HK-2 (cell line): ENCODE measurements around the gene STK32C.
"Not testable (repeated sequence)": the region's sequence is repeated elsewhere in the genome, so short reads cannot be mapped to it uniquely, and the experiment has no call there.

ENCODE experiments used
- DNase-seq: peaks from one replicate; pipeline ENCODE4 v3.0.0-alpha.2; 2018; ENCODE audit not compliant: unreplicated experiment

The STK32C gene

GRCh38 chr10:132302421-132303310, 5.1 kb downstream of the STK32C start:
- no peak for DNase-seq

DNA sequence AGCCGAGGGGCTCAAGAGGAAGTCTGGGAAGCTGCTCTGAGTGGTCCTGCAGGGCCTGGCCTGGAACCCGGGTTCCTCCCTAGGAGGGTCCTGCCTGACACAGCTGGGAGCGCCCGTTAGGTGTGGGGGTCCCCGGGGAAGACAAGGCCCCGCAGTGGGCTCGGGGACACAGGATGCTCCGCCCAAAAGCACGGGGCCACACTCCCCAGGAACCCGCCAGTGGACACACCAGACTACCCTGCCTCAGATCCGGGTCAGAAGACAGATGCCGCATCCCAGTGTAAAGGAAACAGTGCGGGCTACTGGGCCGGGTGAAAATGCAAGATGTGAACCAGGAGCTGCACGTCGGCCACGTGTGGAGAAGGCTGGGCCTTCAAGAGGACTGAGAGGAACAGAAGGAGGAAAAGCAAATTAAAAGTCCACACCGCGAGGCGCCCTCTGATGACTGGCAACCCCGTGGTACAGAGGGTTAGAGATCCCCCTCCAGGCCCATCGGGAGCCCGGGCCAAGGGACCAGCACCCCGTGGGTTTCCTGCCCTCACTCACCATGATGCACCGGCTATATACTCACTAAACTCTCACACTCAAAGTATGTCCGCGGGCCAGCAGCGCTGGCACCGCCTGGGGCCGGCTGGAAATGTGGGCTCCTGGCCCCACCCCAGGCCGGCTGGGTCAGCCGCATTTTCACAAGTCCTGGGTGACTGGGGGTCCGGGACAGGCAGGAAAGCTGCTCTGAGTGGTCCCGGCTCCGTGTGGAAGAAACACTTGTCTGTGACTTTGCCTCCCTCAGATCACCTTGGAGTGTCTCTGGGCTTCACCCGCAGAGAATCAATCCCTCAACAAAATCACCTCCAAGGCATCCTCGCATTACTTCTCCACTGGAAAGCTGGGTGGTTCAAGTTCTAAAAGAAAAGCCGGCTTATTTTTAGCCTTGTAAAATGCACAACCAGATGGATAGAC, 6.1 kb downstream of the STK32C start:
- DNase-seq, result no peak

- DNase-seq, result no peak
These were observed 7.2 kb downstream of the STK32C start for GRCh38 chr10:132300582-132300981.

- DNase-seq, result no peak
These were observed 8.1 kb downstream of the STK32C start for GRCh38 chr10:132299371-132300336.

DNA sequence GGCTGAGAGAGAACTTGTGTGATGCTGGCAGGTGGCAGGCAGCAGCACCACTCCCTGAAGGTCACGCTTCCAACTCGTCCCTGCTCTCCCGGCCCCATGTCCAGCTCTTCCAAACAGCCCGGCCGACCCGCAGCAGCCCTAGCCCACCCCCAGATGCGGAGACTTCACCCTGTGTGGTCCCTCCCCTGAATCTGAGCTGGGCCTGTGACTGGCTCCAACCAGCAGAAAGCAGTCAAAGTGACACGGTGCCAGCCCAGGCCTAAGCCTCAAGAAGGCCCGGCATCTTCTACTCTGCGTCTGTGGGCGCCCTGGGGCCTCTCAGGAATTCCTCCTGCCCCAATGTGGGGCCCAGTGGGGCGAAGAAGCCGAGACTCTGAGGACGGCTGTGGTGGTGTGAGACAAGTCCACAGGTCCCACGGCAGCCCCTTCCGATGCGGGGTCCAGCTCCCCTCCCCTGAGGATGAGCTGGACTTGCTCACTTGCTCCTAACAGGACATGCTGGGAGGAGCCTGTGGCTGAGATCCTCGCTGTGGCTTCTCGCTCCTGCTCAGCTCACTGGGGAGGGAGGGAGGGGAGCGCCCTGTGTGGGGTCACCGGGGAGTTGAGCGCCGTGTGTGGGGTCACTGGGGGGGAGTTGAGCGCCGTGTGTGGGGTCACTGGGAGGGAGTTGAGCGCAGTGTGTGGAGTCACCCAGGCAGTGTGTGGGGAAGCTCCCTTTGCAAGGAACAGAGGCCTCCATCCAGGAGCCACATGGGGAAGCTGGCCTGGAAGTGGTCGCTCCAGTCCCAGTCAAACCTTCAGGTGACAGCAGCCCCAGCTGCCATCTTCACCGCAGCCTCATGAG, 9.5 kb downstream of the STK32C start:
- DNase-seq, result no peak

DNA sequence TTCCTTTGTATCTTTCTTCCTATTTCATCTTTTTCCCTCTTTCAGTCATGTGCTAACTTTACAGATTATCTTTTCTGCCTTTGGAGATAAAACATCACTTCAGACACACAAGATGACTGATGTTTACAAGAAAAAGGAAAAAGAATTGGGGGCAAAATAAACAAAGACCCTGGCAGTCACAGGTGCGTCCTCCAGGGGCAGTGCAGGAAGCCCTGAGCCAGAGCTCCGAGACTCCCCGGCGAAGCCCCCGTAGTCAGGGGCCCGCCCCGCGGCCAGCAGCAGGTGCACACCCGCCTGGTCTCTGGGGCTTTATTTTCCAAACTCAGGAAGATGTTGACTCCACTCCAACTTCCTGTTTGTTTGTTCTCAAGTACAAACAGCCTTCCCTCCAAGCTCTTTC, 10.2 kb downstream of the STK32C start:
- no peak for DNase-seq

GRCh38 chr10:132296666-132297443, 10.9 kb downstream of the STK32C start:
- no peak for DNase-seq

- DNase-seq, result not testable (repeated sequence)
These were observed 12.3 kb downstream of the STK32C start for GRCh38 chr10:132295481-132295880.

GRCh38 chr10:132294561-132295318, 13.0 kb downstream of the STK32C start:
- DNase-seq, result no peak

- no peak for DNase-seq
These were observed 13.8 kb downstream of the STK32C start for GRCh38 chr10:132293813-132294520.

- no peak for DNase-seq
These were observed 14.4 kb downstream of the STK32C start for GRCh38 chr10:132293201-132293812.

DNA sequence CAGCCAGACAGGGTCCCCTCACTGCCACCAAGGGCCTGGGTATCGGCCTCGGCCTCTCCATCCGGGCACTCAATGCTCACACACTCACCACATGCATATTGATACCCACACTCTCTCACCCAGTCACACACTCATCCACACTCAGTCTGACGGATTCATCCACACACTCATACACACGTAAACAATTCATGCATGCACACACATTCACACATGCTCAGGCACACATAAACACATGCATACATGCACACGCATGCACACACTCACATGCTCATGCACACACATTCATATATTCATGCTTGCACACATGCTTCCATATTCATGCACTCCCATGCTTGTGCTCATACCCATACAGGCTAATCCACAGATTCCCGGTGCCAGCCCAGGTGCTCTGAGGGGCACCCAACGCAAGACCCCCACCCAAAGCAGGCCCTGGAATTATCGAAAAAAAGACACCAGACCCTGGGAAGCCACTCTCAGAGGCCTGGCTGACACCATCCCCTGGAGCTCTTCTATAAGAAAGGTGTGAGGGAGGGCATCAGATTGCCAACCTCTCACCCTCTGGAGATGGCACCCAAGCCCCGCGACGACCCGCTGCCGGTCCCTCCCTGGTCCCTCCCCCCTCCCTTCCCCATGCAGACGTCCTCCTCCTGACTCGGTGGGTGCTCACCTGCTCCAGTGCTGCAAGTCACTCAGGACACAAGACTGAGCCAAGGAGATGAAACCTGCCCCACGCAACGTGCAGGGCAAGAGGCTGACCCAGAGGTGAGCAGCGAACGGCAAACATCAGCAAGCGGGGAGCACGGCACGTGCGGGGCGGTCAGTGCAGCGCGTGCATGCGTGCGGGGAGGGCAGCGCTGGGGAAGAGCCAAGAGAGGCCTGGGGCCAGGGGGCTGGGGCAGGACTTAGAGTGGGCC, 15.2 kb downstream of the STK32C start:
- DNase-seq, result no peak

DNA sequence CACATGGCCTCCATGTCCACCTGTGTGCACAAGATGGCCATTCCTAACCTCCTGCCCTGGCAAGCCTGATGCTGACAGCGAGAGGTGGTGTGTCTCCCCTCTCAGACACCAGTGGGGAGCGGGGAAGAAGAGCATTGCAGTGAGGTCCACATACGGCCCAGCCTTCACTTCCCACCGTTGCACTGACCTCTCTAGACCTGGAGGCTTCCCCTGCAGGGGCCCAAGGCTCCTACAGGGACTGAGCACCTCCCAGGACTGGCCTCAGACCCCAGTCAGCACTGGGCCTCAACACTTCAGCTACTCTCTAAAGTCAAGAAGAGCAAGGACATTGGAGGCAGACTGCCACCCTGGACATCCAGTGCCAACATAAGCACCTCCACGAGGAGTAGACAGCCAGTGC, 15.9 kb downstream of the STK32C start:
- no peak for DNase-seq

DNA sequence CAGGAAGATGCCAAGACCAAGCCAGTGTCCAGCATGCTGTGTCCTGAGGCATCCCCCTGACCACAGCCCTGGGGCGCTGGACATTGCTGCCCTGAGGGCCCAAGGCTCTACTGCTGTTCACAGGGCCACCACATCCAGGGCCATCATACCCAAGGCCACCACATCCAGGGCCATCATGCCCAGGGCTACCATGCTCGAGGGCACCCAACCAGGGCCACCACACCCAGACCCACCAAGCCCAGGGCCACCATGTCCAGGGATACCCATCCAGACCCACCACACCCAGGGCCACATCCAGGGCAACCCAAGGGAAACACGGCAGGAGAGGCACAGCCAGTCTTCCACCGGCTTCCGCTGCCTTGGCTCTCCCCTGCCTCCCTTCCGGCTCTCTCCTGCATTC, 17.1 kb downstream of the STK32C start:
- DNase-seq, result no peak

DNA sequence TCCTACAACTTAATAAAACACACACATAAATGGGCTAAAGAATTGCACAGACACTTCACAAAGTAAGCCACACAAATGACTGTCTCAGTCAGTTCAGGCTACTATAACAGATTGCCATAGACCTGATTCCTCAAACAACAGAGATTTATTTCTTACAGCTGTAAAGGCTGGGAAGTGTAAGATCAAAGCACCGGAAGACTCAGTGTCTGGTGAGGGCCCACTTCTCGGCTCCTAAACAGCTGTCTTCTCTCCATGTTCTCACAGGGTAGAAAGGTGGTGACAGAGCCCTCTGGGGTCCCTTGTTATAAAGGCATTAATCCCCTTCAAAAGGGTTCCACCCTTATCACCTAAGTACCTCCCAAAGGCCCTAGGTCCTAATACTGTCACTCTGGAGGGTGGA, 18.3 kb downstream of the STK32C start:
- no peak for DNase-seq

GRCh38 chr10:132283604-132284382, 24.0 kb downstream of the STK32C start:
- no peak for DNase-seq
